Neural cell (in vitro differentiated cells): Measurements from ENCODE around the gene CLSTN2. TPM values are rescaled to one million over a fixed set of nuclear protein-coding genes. Genes with fewer than 3 reads are reported as not detected.

Experiments used
- H2AFZ ChIP-seq: fragments of 200-600, 300-800 bp; sonication (generic), shearing (Covaris generic); 2 replicates; pipeline ENCODE4 v1.6.0; 2014; ENCODE audit warnings: low read depth, mild to moderate bottlenecking, antibody characterized with exemption, low read length, moderate library complexity
- H3F3A ChIP-seq: fragments of 200-600 bp; shearing (Covaris generic); 2 replicates; pipeline ENCODE4 v1.6.1; 2016; ENCODE audit warnings: mild to moderate bottlenecking, moderate library complexity, mixed read lengths, antibody characterized with exemption, low read length; ENCODE audit not compliant: insufficient read depth, poor library complexity, severe bottlenecking
- H3K27ac ChIP-seq: fragments of 200-600, 300-800 bp; sonication (generic), shearing (Covaris generic); 2 replicates; pipeline ENCODE4 v1.5.1; 2014; ENCODE audit warnings: mild to moderate bottlenecking, low read length, moderate library complexity
- H3K27me3 ChIP-seq: fragments of 300-800, 200-600 bp; sonication (generic), shearing (Covaris generic); 2 replicates; pipeline ENCODE4 v1.6.0; 2014; ENCODE audit warnings: mild to moderate bottlenecking, low read depth, low read length, moderate library complexity; ENCODE audit not compliant: insufficient read depth
- H3K36me3 ChIP-seq: fragments of 300-800, 200-600 bp; sonication (generic), shearing (Covaris generic); 2 replicates; pipeline ENCODE4 v1.5.1; 2014; ENCODE audit warnings: mild to moderate bottlenecking, antibody characterized with exemption, low read length, moderate library complexity; ENCODE audit not compliant: insufficient read depth
- H3K4me2 ChIP-seq: fragments of 300-800, 200-600 bp; sonication (generic), shearing (Covaris generic); 2 replicates; pipeline ENCODE4 v1.6.0; 2014; ENCODE audit warnings: mild to moderate bottlenecking, low read length
- H3K4me3 ChIP-seq: fragments of 300-800, 200-600 bp; sonication (generic), shearing (Covaris generic); 2 replicates; pipeline ENCODE4 v1.5.1; 2014; ENCODE audit warnings: mild to moderate bottlenecking, low read length, moderate library complexity
- H3K79me2 ChIP-seq: fragments of 200-600 bp; shearing (Covaris generic); replicated peaks from 2 replicates; pipeline ENCODE4 v1.6.0; 2014; ENCODE audit warnings: mild to moderate bottlenecking, low read length, moderate library complexity; ENCODE audit not compliant: insufficient read depth
- H3K9ac ChIP-seq: fragments of 300-800, 200-600 bp; sonication (generic), shearing (Covaris generic); 2 replicates; pipeline ENCODE4 v1.6.1; 2016; ENCODE audit warnings: mild to moderate bottlenecking, low read length, mixed read lengths
- H3K9me2 ChIP-seq: fragments of 200-600 bp; shearing (Covaris generic); 2 replicates; pipeline ENCODE4 v1.6.1; 2016; ENCODE audit warnings: mild to moderate bottlenecking, low read length, mixed read lengths; ENCODE audit not compliant: insufficient read depth
- H3K9me3 ChIP-seq: fragments of 200-600, 300-800 bp; sonication (generic), shearing (Covaris generic); 2 replicates; pipeline ENCODE4 v1.6.1; 2016; ENCODE audit warnings: mild to moderate bottlenecking, mixed run types, low read length, moderate library complexity, mixed read lengths
- H4K20me1 ChIP-seq: fragments of 200-600 bp; shearing (Covaris generic); 2 replicates; pipeline ENCODE4 v1.6.1; 2016; ENCODE audit warnings: mild to moderate bottlenecking, mixed run types; ENCODE audit not compliant: insufficient read depth
- CTCF ChIP-seq: fragments of 450-650 bp; IDR thresholded peaks from 2 replicates; pipeline ENCODE4 v1.5.1; 2014; ENCODE audit warnings: antibody characterized with exemption, mild to moderate bottlenecking, moderate library complexity; ENCODE audit not compliant: poor library complexity, severe bottlenecking
- EP300 ChIP-seq: fragments of 450-650 bp; conservative IDR thresholded peaks from 2 replicates; pipeline ENCODE4 v1.6.1; 2014; ENCODE audit warnings: antibody characterized with exemption, mild to moderate bottlenecking, moderate library complexity; ENCODE audit not compliant: poor library complexity, severe bottlenecking
- EZH2 ChIP-seq: fragments of 200-600, 300-800 bp; shearing (Covaris generic), sonication (generic); IDR thresholded peaks from 2 replicates; pipeline ENCODE4 v1.6.1; 2014; ENCODE audit warnings: antibody characterized with exemption, low read length, borderline replicate concordance, mild to moderate bottlenecking; ENCODE audit not compliant: insufficient read depth, poor library complexity, severe bottlenecking
- MXI1 ChIP-seq: fragments of 450-650 bp; conservative IDR thresholded peaks from 2 replicates; pipeline ENCODE4 v1.6.1; 2014; ENCODE audit warnings: antibody characterized with exemption, mild to moderate bottlenecking; ENCODE audit not compliant: poor library complexity, severe bottlenecking
- POLR2AphosphoS5 ChIP-seq: IDR thresholded peaks from 2 replicates; pipeline ENCODE4 v1.6.1; 2012
- RAD21 ChIP-seq: fragments of 450-650 bp; conservative IDR thresholded peaks from 2 replicates; pipeline ENCODE4 v1.6.1; 2014; ENCODE audit warnings: antibody characterized with exemption, mild to moderate bottlenecking, moderate library complexity
- REST ChIP-seq: IDR thresholded peaks from 2 replicates; pipeline ENCODE4 v1.6.1; 2012; ENCODE audit warnings: borderline replicate concordance
- SMC3 ChIP-seq: fragments of 450-650 bp; conservative IDR thresholded peaks from 2 replicates; pipeline ENCODE4 v1.6.1; 2014; ENCODE audit warnings: antibody characterized with exemption, mild to moderate bottlenecking, moderate library complexity; ENCODE audit not compliant: poor library complexity
- TAF1 ChIP-seq: IDR thresholded peaks from 2 replicates; pipeline ENCODE4 v1.6.1; 2012; ENCODE audit warnings: low read depth
- polyA plus RNA-seq: library from polyadenylated mRNA; depleted of rRNA; stranded (reverse); fragments of >200 nt; gene quantifications from 2 replicates; pipeline ENCODE4 v1.2.3, GENCODE V29; 2014

Gene CLSTN2
- polyA plus RNA-seq, 1 donor from 2014 or later = 10.7 TPM

- Histone ChIP-seq H3K27ac (no peak overlapping the region), H4K20me1 (no peaks in the 10 kb centered on the region), H3K9me3 (no peaks in the 10 kb centered on the region), H3K79me2 (no peaks in the 10 kb centered on the region), H3K9me2 (no peaks in the 10 kb centered on the region), H3K9ac (no peak overlapping the region), H3K4me2 (no peak overlapping the region), H3F3A (no peaks in the 10 kb centered on the region), H3K36me3 (no peaks in the 10 kb centered on the region), H3K27me3 (no peaks in the 10 kb centered on the region), H2AFZ (no peak overlapping the region), H3K4me3 (no peak overlapping the region)
- TF ChIP-seq MXI1 = no peak
- TF ChIP-seq EZH2 = no peak
- no peak for TF ChIP-seq SMC3
- no peak for TF ChIP-seq RAD21
- TF ChIP-seq REST = no peak
- TF ChIP-seq CTCF = no peak
- no peak for TF ChIP-seq POLR2AphosphoS5
- TF ChIP-seq TAF1 = no peak
- TF ChIP-seq EP300 = no peak
These were observed 250.4 kb downstream of the CLSTN2 start for GRCh38 chr3:140185375-140185774.

GRCh38 chr3:140186421-140186920, 251.5 kb downstream of the CLSTN2 start:
- Histone ChIP-seq H3K4me3 (no peak overlapping the region), H4K20me1 (no peaks in the 10 kb centered on the region), H3K4me2 (no peak overlapping the region), H3K9me2 (no peaks in the 10 kb centered on the region), H2AFZ (no peak overlapping the region), H3K27me3 (no peaks in the 10 kb centered on the region), H3K9ac (no peak overlapping the region), H3K36me3 (no peaks in the 10 kb centered on the region), H3F3A (no peaks in the 10 kb centered on the region), H3K9me3 (no peaks in the 10 kb centered on the region), H3K27ac (no peak overlapping the region), H3K79me2 (no peaks in the 10 kb centered on the region)
- TF ChIP-seq POLR2AphosphoS5 (no peak), RAD21 (no peak), MXI1 (no peak), EP300 (no peak), REST (no peak), SMC3 (no peak), EZH2 (no peak), TAF1 (no peak), CTCF (no peak)
